GM13977 (cell line): Measurements from ENCODE around the gene TNFSF9.
"Not testable (repeated sequence)": the region's sequence is repeated elsewhere in the genome, so short reads cannot be mapped to it uniquely, and the experiment has no call there.

ENCODE experiments used
- DNase-seq: peaks from one replicate; pipeline ENCODE4 v3.0.0; 2012; ENCODE audit warnings: low spot score
- in situ Hi-C: fragments of 300-500 bp; cut with MboI; formaldehyde crosslinking; loops from one replicate; pipeline ENCODE4 v1.12.0; 2022; ENCODE audit warnings: low sequenced_read_pairs, low pct_unique_long_range_greater_than_20kb, mixed read lengths, inconsistent platforms; ENCODE audit not compliant: unreplicated experiment
- TF ChIP-seq, protein P1 (sequence below): IDR thresholded peaks from 2 replicates; pipeline ENCODE4 v1.5.1; 2012; ENCODE audit warnings: mild to moderate bottlenecking, control low read depth; ENCODE audit not compliant: insufficient read depth; ENCODE audit errors: extremely low read depth, missing control alignments

TNFSF9 gene

DNA sequence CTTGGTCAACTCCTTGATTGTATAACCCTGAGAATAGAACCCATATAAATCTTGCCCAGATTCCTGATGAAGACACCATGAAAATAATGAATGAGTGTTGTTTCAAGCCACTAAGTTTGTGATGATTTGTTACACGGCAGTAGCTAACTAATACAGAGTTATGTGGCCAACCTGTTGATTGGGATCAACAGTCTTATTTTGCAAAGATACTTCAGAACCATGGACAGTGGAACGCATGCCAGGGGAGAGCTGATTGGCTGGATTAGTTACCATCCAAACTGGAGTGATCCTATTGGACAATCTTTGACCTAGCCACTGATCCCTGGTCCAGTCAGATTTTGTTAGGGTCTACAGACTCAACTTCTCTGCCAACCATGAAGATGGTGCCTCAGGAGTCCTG is 33.6 kb downstream of the TNFSF9 start:
- in situ Hi-C loops: no loop called here
- TF ChIP-seq, protein P1, sequence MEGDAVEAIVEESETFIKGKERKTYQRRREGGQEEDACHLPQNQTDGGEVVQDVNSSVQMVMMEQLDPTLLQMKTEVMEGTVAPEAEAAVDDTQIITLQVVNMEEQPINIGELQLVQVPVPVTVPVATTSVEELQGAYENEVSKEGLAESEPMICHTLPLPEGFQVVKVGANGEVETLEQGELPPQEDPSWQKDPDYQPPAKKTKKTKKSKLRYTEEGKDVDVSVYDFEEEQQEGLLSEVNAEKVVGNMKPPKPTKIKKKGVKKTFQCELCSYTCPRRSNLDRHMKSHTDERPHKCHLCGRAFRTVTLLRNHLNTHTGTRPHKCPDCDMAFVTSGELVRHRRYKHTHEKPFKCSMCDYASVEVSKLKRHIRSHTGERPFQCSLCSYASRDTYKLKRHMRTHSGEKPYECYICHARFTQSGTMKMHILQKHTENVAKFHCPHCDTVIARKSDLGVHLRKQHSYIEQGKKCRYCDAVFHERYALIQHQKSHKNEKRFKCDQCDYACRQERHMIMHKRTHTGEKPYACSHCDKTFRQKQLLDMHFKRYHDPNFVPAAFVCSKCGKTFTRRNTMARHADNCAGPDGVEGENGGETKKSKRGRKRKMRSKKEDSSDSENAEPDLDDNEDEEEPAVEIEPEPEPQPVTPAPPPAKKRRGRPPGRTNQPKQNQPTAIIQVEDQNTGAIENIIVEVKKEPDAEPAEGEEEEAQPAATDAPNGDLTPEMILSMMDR: no peak
- no peak for DNase-seq

DNA sequence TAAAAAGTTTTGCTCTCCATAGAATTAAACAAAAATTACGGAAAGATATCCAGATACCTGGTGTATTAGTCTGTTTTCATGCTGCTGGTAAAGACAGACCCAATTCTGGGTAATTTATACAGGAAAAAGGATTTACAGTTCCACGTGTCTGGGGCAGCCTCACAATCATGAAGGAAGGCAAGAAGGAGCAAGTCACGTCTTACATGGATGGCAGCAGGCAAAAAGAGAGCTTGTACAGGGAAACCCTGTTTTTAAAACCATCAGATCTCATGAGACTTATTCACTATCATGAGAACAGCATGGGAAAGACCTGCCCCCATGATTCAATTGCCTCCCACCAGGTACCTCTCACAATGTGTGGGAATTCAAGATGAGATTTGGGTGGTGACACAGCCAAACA is 35.9 kb downstream of the TNFSF9 start:
- in situ Hi-C loops, DNase-seq: not testable (repeated sequence)

DNA sequence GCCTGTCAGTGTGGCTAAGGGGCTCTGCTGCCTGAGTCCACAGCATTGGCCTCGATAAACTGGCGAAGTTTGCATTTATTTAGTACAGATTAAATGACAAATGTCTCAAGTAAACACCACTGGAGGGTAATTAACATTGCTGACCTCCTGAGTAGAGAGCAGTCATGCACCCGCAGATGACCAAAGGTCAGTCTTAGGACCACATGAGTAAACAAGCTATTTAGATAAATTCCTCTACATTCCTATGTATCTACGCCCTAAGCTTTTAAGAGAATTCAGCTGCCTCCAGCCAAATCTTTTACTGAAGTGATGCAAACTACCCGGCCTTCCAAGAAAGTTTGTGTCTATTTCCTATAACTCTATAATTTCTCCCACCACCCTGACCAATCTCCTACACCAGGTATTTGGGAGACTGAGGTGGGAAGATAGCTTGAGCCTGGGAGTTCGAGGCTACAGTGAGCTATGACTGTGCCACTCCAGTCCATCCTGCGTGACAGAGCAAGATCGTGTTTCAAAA is 37.2 kb downstream of the TNFSF9 start:
- in situ Hi-C loops: no loop called here
- no peak for DNase-seq
- TF ChIP-seq, protein P1: no peak

DNA sequence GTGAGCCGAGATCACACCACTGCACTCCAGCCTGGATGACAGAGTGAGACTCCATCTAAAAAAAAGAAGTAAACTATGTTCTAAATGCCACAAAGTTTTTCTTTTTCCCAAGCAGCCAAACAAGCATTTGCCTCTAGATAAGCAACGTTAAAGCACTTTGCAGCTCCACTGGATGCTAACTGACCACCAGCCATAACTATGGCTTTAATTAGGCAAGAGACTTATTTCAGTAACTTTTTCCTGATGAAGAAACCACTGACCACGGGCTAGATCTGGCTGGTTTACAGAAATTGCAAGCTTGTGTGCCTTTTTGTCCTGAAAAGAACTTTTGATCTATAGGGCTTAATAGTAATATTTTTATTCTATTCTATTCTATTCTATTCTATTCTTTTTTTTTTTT is 38.0 kb downstream of the TNFSF9 start:
- no peak for DNase-seq
- in situ Hi-C loops: no loop called here
- TF ChIP-seq, protein P1: no peak

DNA sequence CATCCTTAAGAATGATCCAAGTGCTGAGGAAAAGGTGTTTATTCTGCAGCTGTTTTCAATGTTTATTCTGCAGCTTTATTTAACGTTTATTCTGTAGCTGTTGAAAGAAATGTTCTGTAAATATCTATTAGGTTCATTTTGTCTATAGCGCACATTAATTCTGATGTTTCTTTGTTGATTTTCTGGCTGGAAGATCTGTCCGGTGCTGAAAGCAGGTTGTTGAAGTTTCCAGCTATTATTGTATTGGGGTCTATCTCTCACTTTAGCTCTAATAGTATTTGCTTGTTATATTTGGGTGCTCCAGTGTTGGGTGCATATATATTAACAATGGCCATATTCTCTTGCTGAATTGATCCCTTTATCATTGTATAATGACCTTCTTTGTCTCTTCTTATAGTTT is 39.9 kb downstream of the TNFSF9 start:
- in situ Hi-C loops: no loop called here
- DNase-seq: no peak
- TF ChIP-seq, protein P1: no peak

DNA sequence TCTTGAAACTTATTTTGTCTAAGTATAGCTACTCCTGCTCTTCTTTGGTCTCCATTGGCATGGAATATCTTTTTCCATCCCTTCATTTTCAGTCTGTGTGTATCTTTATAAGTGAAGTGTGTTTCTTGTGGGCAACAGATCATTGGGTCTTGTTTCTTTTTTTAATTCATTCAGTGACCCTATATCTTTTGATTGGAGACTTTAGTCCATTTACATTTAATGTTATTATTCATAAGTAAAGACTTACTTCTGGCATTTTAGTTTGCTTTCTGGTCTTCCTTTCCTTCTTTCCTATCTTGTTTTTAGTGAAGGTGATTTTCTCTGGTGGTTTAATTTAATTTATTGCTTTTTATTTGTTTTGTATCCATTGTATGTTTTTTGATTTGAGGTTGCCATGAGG is 40.3 kb downstream of the TNFSF9 start:
- TF ChIP-seq, protein P1: no peak
- in situ Hi-C loops: no loop called here
- no peak for DNase-seq

DNA sequence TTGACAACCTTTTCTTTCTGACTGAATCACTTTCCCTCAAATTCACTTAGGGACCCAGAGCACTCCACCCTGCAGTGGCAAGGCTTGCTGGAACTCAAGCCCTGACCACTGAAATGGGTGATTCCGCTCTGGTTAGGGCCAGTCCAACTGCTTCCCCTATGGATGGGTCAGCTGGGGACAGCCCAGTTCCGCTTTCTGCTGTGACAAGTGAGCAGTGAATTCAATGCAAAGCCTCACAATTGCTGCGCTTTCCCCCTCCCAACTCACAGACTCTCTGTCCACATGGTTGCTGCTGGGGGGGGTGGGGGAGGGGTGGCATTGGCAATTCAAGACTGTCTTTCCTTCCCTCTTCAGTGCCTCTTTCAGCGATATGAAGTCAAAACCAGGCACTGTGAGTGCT is 41.4 kb downstream of the TNFSF9 start:
- in situ Hi-C loops: no loop called here
- DNase-seq: no peak
- TF ChIP-seq, protein P1: no peak
